Fibroblast of skin of right quadriceps (primary cell): ENCODE results near the gene ARHGEF38.
"Not testable (repeated sequence)": the region's sequence is repeated elsewhere in the genome, so short reads cannot be mapped to it uniquely, and the experiment has no call there.

Experiments
- DNase-seq: peaks from one replicate; pipeline ENCODE4 v3.0.0-alpha.2; 2013

ARHGEF38 gene

DNA sequence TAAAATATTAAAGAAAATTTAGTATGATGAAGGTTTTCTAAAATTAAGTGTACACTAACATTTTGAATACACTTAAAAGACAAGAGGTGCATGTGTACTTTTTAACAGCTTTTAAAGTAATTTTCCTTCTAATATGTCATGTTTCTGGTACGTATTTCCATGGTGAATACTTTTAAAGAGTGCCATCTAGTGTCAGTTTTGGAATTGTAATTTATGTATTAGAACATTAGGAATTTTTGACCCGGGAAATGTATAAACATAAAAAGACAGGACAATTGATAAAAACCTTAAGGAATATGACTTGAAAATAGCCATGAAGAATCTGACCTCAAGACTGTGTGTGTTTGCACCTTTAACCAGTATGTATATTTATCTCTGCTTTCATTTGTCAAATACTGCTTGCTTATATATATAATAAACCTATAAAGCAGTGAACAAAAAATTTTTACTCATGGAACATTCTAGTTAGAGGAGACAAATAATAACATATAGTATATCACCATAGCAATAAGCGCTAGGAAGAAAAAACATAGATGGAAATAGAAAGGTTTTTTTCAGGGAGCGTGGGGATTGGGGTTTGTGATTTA lies 163.4 kb downstream of the ARHGEF38 start:
- peak; percentile 22 for DNase-seq

- DNase-seq = no peak
Measured at GRCh38 chr4:105719204-105719603, 166.8 kb downstream of the ARHGEF38 start.

- DNase-seq = no peak
Measured at GRCh38 chr4:105725623-105726022, 173.2 kb downstream of the ARHGEF38 start.

DNA sequence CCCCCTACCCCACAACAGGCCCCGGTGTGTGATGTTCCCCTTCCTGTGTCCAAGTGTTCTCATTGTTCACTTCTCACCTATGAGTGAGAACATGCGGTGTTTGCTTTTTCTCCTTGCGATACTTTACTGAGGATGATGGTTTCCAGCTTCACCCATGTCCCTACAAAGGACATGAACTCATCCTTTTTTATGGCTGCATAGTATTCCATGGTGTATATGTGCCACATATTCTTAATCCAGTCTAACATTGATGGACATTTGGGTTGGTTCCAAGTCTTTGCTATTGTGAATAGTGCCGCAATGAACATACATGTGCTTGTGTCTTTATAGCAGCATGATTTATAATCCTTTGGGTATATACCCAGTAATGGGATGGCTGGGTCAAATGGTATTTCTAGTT lies 177.5 kb downstream of the ARHGEF38 start:
- not testable (repeated sequence) for DNase-seq
